ENCODE measurements around the gene AZU1.
"Not testable (repeated sequence)": the region's sequence is repeated elsewhere in the genome, so short reads cannot be mapped to it uniquely, and the experiment has no call there.

AZU1 gene

DNA sequence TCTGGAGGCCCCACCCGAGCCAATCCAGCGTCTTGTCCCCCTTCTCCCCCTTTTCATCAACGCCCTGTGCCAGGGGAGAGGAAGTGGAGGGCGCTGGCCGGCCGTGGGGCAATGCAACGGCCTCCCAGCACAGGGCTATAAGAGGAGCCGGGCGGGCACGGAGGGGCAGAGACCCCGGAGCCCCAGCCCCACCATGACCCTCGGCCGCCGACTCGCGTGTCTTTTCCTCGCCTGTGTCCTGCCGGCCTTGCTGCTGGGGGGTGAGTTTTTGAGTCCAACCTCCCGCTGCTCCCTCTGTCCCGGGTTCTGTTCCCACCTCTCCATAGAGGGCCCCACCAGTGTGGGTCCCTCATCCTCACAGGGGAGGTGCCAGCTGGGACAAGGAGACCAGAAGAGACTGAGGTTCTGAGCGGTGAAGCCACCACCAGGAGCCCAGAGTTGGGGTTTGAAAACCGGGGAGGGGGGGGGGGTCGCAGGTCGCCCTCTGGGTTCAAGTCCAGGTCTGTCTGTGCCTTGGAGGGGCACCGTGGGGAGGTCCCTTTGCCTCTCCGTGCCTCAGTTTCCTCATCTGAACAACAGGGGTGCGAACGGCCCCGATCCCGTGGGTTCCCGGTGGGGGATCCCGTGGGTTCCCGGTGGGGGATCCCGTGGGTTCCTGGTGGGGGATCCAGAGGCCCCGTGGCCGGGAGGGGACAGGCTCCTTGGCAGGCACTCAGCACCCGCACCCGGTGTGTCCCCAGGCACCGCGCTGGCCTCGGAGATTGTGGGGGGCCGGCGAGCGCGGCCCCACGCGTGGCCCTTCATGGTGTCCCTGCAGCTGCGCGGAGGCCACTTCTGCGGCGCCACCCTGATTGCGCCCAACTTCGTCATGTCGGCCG is 24.7 kb downstream of the AZU1 start, which contains the start of gene ELANE:
Gene ELANE, plus strand, starts transcription at position 168 of the 878 bp plus-strand sequence. Its CDS starts 26 bp downstream, at position 194.
- no peaks in the 10 kb centered on the region for H3K4me1 Mint-ChIP-seq
- ATAC-seq = no peak
- no peak within 1 kb of the TSS for H3K4me3 Mint-ChIP-seq
- no peaks in the 10 kb centered on the region for H3K9me3 Mint-ChIP-seq
- no peak within 1 kb of the TSS for H3K27ac Mint-ChIP-seq
- DNase-seq (ENCODE audit: low spot score in 2 of 2) = no peak
- no peaks in the 10 kb centered on the region for H3K36me3 Mint-ChIP-seq

DNA sequence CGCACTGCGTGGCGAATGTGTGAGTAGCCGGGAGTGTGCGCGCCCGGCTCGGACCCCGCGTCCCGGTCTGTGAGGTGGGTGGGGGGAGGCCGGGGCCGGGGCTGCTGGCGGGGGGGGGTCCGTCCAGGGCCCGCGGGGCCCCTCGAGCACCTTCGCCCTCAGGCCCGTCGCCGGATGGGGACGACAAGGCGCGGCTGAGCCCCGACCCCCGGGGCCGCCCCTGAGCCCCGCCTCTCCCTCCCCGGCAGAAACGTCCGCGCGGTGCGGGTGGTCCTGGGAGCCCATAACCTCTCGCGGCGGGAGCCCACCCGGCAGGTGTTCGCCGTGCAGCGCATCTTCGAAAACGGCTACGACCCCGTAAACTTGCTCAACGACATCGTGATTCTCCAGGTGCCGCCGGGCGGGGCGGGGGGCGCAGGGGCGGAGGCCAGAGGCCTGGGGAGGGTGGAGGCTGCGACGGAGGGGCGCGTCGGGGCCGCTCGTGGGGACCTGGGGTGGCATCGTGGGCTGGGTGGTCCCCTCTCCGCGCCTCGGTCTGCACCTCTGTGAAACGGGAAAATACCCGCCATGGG is 25.5 kb downstream of the AZU1 start:
- no peaks in the 10 kb centered on the region for H3K36me3 Mint-ChIP-seq
- H3K4me1 Mint-ChIP-seq = no peaks in the 10 kb centered on the region
- no peaks in the 10 kb centered on the region for H3K9me3 Mint-ChIP-seq
- no peak overlapping the region for H3K4me3 Mint-ChIP-seq
- no peak for DNase-seq (ENCODE audit: low spot score in 2 of 2)
- H3K27ac Mint-ChIP-seq = no peak overlapping the region
- ATAC-seq = no peak

DNA sequence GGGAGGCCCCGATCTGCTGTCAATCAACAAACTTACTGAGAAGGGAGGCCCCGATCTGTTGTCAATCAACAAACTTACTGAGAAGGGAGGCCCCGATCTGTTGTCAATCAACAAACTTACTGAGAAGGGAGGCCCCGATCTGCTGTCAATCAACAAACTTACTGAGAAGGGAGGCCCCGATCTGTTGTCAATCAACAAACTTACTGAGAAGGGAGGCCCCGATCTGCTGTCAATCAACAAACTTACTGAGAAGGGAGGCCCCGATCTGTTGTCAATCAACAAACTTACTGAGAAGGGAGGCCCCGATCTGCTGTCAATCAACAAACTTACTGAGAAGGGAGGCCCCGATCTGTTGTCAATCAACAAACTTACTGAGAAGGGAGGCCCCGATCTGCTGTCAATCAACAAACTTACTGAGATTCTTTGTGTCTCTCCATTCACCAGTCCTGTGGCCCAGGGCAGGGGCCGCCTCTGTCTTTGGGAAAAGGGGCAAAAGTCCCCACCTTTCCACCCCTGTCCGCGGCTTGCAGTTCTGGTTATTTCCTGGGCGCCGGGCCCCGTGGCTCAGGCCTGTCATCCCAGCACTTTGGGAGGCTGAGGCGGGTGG is 26.1 kb downstream of the AZU1 start:
- not testable (repeated sequence) for H3K9me3 Mint-ChIP-seq; H3K4me3 Mint-ChIP-seq; H3K4me1 Mint-ChIP-seq; H3K36me3 Mint-ChIP-seq; H3K27ac Mint-ChIP-seq; ATAC-seq; DNase-seq (ENCODE audit: low spot score in 2 of 2)

DNA sequence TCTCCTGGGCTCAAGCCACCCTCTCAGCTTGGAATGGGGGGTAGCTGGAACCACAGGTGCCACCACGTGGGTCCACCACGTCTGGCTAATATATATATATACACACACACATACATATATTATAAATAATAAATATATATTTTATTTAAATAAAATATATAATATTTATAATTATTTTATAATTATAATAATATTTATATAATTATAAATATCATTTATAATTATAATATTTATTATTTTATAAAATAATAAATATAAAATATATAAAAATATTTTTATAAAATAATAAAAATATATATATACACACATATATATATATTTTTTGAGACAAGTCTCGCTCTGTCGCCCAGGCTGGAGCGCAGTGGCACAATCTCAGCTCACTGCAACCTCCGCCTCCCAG is 26.9 kb downstream of the AZU1 start:
- H3K36me3 Mint-ChIP-seq = no peaks in the 10 kb centered on the region
- DNase-seq (ENCODE audit: low spot score in 2 of 2) = no peak
- no peak overlapping the region for H3K4me3 Mint-ChIP-seq
- no peaks in the 10 kb centered on the region for H3K4me1 Mint-ChIP-seq
- H3K9me3 Mint-ChIP-seq = no peaks in the 10 kb centered on the region
- ATAC-seq = no peak
- no peak overlapping the region for H3K27ac Mint-ChIP-seq

DNA sequence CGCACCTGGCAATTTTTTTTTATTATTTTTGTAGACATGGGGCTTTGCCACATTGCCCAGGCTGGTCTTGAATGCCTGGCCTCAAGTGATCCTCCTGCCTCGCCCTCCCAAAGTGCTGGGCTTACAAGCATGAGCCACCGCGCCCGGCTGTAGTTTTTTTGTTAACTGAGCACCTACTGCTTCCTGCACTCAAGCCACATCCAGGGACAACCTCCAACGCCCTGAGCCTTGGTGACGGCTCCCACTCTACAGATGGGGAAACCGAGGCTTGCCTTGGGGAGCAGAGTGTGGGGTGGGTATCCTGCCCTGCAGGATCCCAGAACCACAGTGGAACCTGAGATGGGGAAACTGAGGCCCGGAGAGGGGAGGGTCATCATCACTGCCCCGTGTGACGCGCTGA is 27.5 kb downstream of the AZU1 start:
- H3K27ac Mint-ChIP-seq = no peak overlapping the region
- H3K36me3 Mint-ChIP-seq = no peaks in the 10 kb centered on the region
- no peaks in the 10 kb centered on the region for H3K9me3 Mint-ChIP-seq
- ATAC-seq (no peak), DNase-seq (ENCODE audit: low spot score in 2 of 2) (no peak)
- no peaks in the 10 kb centered on the region for H3K4me1 Mint-ChIP-seq
- H3K4me3 Mint-ChIP-seq = no peak overlapping the region

DNA sequence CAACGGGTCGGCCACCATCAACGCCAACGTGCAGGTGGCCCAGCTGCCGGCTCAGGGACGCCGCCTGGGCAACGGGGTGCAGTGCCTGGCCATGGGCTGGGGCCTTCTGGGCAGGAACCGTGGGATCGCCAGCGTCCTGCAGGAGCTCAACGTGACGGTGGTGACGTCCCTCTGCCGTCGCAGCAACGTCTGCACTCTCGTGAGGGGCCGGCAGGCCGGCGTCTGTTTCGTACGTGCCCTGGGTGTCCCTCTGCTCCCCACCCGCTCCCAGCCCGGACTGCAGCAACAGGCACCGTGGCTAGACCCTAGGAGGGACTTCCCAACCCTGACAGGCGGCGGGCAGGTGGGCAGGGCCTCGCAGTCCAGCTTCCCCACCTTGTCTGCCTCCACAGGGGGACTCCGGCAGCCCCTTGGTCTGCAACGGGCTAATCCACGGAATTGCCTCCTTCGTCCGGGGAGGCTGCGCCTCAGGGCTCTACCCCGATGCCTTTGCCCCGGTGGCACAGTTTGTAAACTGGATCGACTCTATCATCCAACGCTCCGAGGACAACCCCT is 28.0 kb downstream of the AZU1 start:
- no peak for ATAC-seq
- DNase-seq (ENCODE audit: low spot score in 2 of 2) = no peak
- Mint-ChIP-seq H3K27ac (no peak overlapping the region), H3K4me1 (no peaks in the 10 kb centered on the region), H3K4me3 (no peak overlapping the region), H3K36me3 (no peaks in the 10 kb centered on the region), H3K9me3 (no peaks in the 10 kb centered on the region)

DNA sequence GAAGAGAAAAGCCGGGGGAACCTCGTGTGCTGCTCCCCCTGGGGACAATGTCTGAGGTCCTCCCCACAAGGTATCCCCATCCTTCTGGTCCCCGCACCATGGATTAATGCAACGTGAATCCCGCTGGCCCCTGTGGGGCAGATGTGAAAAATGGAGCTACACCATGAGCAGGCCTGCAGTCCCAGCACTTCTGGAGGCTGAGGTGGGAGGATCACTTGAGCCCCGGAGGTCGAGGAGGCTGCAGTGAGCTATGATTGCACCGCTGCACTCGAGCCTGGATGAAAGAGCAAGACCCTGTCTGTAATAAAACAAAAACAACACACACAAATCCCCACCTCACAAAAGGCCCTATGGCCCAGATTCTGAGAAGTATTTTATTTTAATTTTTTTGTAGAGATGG is 30.6 kb downstream of the AZU1 start:
- DNase-seq (ENCODE audit: low spot score in 2 of 2) = no peak
- no peak overlapping the region for H3K27ac Mint-ChIP-seq
- no peak for ATAC-seq
- H3K4me3 Mint-ChIP-seq = no peak overlapping the region
- no peaks in the 10 kb centered on the region for H3K36me3 Mint-ChIP-seq
- H3K9me3 Mint-ChIP-seq = no peaks in the 10 kb centered on the region
- H3K4me1 Mint-ChIP-seq = peaks cover 10% of the 10 kb centered on the region

DNA sequence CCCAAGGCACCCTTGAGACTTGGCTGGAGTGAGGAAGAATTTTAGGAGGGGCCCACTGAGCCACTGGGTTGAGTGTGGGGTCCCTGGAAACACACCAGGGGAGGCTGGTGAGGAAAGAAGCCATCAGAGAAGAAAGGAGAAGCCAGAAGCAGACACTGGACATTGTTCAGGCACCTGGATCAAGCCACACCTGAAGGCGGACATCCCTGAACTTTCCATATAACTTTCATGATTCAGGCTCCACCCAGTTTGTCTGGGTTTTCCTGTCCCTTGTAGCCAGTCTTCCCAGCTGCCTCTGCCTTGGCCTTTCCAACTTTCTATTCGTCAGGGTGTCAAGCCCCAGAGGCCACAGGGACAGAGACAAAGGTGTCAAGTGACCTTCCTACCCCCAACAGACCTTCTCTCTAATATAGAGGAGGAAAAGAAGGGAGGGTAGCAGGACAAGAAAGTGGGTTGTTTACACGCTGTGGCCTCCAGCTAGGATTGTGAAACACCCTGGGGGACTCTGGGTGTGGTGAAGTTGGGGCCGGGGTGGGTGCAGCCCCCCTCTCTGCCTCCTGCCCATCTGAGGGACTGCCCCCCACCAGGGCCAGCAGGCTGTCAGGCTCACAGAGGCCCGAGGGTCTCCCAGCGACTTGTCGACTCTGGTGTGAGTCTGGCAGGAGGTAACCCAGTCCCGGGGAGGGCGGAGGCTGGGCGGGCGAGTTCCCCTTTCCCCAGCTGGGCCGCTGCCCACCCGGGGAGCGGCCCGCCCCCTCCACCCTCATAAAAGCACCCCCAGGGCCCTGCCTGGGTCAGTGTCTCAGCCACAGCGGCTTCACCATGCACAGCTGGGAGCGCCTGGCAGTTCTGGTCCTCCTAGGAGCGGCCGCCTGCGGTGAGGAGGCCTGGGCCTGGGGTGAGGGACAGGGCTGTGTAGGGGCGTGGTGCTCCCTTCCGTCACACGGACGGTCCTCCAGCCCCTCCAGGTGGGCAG is 31.5 kb downstream of the AZU1 start, which contains the start of gene CFD:
Gene CFD, plus strand, starts transcription at position 797 of the 976 bp plus-strand sequence. Its CDS starts 26 bp downstream, at position 823.
- ATAC-seq = no peak
- Mint-ChIP-seq H3K36me3 (peaks cover 8% of the 10 kb centered on the region), H3K9me3 (no peaks in the 10 kb centered on the region), H3K4me1 (peaks cover 18% of the 10 kb centered on the region), H3K27ac (no peak within 1 kb of the TSS), H3K4me3 (peak within 1 kb of the TSS; percentile 43)
- DNase-seq (ENCODE audit: low spot score in 2 of 2) = no peak

DNA sequence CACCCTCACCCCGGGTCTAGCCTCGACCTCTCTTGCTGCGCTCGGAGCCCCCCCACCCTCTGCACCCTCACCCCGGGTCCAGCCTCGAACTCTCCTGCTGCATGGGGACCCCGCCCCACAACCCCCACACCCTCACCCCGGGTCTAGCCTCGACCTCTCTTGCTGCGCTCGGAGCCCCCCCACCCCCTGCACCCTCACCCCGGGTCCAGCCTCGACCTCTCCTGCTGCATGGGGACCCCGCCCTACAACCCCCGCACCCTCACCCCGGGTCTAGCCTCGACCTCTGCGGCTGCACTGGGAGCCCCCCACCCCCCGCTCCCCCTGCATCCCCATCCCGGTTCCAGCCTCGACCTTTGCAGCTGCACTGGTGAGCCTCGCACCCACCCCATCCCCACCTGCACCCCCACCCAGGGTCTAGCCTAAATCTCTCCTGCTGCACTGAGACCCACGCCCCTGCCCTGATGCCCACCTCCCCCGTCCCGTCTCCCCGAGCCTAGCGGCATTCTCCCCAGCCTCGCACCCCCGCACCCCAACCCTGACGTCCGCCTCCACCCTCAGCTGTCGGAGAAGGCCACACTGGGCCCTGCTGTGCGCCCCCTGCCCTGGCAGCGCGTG is 33.6 kb downstream of the AZU1 start:
- ATAC-seq = no peak
- no peak overlapping the region for H3K27ac Mint-ChIP-seq
- DNase-seq (ENCODE audit: low spot score in 2 of 2) = no peak
- peaks cover 18% of the 10 kb centered on the region for H3K4me1 Mint-ChIP-seq
- H3K9me3 Mint-ChIP-seq = no peaks in the 10 kb centered on the region
- H3K4me3 Mint-ChIP-seq = peak overlapping the region; percentile 67
- peaks cover 14% of the 10 kb centered on the region for H3K36me3 Mint-ChIP-seq

DNA sequence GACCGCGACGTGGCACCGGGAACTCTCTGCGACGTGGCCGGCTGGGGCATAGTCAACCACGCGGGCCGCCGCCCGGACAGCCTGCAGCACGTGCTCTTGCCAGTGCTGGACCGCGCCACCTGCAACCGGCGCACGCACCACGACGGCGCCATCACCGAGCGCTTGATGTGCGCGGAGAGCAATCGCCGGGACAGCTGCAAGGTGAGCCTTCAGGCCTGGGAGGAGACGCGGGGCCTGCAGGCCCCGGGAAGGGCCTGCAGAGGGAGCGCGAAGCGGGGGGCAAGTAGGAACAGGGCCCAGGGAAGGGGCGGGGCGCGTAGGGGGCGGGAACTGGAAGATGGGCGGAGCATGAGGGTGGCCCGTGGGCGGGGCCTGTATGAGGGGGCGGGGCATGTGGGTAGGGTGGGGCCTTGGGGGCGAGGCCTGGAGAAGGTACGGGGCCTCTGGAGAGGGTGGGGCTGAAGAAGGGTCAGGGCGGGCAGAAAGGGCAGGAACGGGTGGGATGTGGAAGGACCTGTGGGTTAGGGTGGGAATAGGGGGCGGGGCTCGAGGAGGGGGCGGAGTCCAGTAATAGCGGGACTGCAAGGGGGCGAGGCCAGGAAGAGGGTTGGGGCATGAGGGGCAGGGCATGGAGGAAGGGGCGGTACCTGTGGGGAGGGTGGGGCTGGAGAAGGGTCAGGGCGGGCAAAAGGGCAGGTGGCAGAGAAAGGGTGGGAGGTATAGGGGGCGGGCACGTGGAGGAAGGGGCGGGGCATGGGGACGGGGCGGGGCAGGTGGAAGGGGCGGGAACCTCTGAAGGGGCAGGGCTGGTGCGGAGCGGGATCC is 34.3 kb downstream of the AZU1 start:
- peak; percentile 41 for ATAC-seq
- Mint-ChIP-seq H3K9me3 (no peaks in the 10 kb centered on the region), H3K36me3 (peaks cover 18% of the 10 kb centered on the region), H3K27ac (no peak overlapping the region), H3K4me1 (peaks cover 18% of the 10 kb centered on the region), H3K4me3 (peak overlapping the region; percentile 67)
- DNase-seq (ENCODE audit: low spot score in 2 of 2) = peak; percentile 47 to 73

DNA sequence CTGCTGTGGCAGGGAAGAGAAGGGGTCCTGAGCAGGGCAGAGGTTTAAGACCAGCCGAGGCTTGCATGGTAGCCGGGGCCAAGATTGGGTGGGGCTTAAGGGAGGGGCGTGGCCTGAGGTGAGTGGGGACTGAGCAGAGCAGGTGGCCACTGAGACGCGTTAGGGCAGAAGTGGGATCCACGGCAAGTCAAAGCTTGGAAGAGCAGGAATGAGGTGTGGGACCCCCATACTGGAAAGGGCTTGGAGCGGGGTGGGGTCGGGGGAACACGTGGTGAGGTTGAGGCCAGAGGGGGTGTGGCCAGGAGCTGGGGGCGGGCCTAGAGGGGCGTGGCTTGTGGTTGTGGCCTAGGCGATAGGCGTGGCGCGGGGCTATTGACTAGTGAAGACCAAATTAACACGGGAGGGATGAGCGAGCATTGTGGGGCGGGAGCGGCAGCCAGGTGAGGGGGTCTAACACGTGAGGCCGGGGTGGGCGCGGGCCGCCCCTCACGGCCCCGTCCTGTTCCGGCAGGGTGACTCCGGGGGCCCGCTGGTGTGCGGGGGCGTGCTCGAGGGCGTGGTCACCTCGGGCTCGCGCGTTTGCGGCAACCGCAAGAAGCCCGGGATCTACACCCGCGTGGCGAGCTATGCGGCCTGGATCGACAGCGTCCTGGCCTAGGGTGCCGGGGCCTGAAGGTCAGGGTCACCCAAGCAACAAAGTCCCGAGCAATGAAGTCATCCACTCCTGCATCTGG is 35.1 kb downstream of the AZU1 start:
- H3K36me3 Mint-ChIP-seq = peaks cover 26% of the 10 kb centered on the region
- ATAC-seq (peak; percentile 66), DNase-seq (ENCODE audit: low spot score in 2 of 2) (peak; percentile 67 to 89)
- no peaks in the 10 kb centered on the region for H3K9me3 Mint-ChIP-seq
- peak overlapping the region; percentile 67 for H3K4me3 Mint-ChIP-seq
- peaks cover 24% of the 10 kb centered on the region for H3K4me1 Mint-ChIP-seq
- peak overlapping the region; percentile 40 for H3K27ac Mint-ChIP-seq

DNA sequence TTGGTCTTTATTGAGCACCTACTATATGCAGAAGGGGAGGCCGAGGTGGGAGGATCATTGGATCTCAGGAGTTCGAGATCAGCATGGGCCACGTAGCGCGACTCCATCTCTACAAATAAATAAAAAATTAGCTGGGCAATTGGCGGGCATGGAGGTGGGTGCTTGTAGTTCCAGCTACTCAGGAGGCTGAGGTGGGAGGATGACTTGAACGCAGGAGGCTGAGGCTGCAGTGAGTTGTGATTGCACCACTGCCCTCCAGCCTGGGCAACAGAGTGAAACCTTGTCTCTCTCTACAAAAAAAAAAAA is 35.6 kb downstream of the AZU1 start:
- ATAC-seq (no peak), DNase-seq (ENCODE audit: low spot score in 2 of 2) (no peak)
- peak overlapping the region; percentile 67 for H3K4me3 Mint-ChIP-seq
- peak overlapping the region; percentile 40 for H3K27ac Mint-ChIP-seq
- H3K4me1 Mint-ChIP-seq = peaks cover 24% of the 10 kb centered on the region
- peaks cover 26% of the 10 kb centered on the region for H3K36me3 Mint-ChIP-seq
- H3K9me3 Mint-ChIP-seq = no peaks in the 10 kb centered on the region

DNA sequence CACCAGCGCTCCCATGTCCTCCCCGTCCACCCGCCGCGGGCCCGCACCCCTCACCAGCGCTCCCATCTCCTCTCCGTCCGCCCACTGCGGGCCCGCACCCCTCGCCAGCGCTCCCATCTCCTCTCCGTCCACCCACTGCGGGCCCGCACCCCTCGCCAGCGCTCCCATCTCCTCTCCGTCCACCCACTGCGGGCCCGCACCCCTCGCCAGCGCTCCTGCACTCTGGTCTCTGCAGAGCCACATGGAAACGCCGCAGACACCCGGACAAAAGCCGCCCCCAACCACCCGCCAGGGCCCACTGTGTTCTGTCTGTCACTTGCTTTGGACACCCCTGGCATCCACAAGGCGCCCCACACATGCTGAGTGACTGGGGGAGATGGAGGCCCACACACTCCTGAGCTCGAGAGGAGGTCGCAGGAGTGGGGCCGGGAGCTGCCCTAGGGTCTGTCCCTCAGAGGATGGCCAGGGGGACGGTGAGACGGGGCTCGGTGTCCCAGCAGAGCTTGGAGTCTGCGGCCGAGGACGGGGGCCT is 39.2 kb downstream of the AZU1 start:
- no peaks in the 10 kb centered on the region for H3K9me3 Mint-ChIP-seq
- peaks cover 33% of the 10 kb centered on the region for H3K4me1 Mint-ChIP-seq
- no peak overlapping the region for H3K4me3 Mint-ChIP-seq
- H3K27ac Mint-ChIP-seq = no peak overlapping the region
- ATAC-seq = no peak
- peaks cover 49% of the 10 kb centered on the region for H3K36me3 Mint-ChIP-seq
- DNase-seq (ENCODE audit: low spot score in 2 of 2) = no peak
